Measurements from ENCODE around the gene RUBCNL. TPM values are rescaled to one million over a fixed set of nuclear protein-coding genes. Genes with fewer than 3 reads are reported as not detected.

The RUBCNL gene
- total RNA-seq, 2 donors from 2014 or later = 0.13 to 5.8 TPM

GRCh38 chr13:46343279-46343994 is 43.6 kb downstream of the RUBCNL start:
- H3K4me1 Mint-ChIP-seq = peaks cover 11% of the 10 kb centered on the region
- ATAC-seq (no peak), DNase-seq (no peak)
- peaks cover 2% of the 10 kb centered on the region for H3K36me3 Mint-ChIP-seq (ENCODE audit: low read depth)
- peaks cover 10% of the 10 kb centered on the region for H3K27me3 Mint-ChIP-seq
- H3K4me3 Mint-ChIP-seq = no peak overlapping the region
- no peaks in the 10 kb centered on the region for H3K9me3 ChIP-seq (ENCODE audit: control insufficient read depth, low read length, poor library complexity, severe bottlenecking)
- H3K27ac Mint-ChIP-seq = no peak overlapping the region

- H3K27me3 Mint-ChIP-seq = peaks cover 7% of the 10 kb centered on the region
- ATAC-seq (no peak), DNase-seq (no peak)
- peak overlapping the region; percentile 27 for H3K27ac Mint-ChIP-seq
- no peak overlapping the region for H3K4me3 Mint-ChIP-seq
- H3K36me3 Mint-ChIP-seq (ENCODE audit: low read depth) = no peaks in the 10 kb centered on the region
- H3K9me3 ChIP-seq (ENCODE audit: control insufficient read depth, low read length, poor library complexity, severe bottlenecking) = no peaks in the 10 kb centered on the region
- H3K4me1 Mint-ChIP-seq = peaks cover 11% of the 10 kb centered on the region
These were observed 44.5 kb downstream of the RUBCNL start for GRCh38 chr13:46342538-46342937.

- peak; percentile 60 for ATAC-seq
- peaks cover 11% of the 10 kb centered on the region for H3K4me1 Mint-ChIP-seq
These were observed 45.8 kb downstream of the RUBCNL start for GRCh38 chr13:46341112-46341711.

GRCh38 chr13:46340631-46341111 is 46.4 kb downstream of the RUBCNL start:
- no peak for ATAC-seq
- Mint-ChIP-seq H3K36me3 (ENCODE audit: low read depth) (peaks cover 2% of the 10 kb centered on the region), H3K4me3 (no peak overlapping the region), H3K4me1 (peaks cover 11% of the 10 kb centered on the region), H3K27ac (no peak overlapping the region), H3K27me3 (no peaks in the 10 kb centered on the region)
- no peaks in the 10 kb centered on the region for H3K9me3 ChIP-seq (ENCODE audit: control insufficient read depth, low read length, poor library complexity, severe bottlenecking)
- no peak for DNase-seq

More at GRCh38 chr13:46341112-46341711, 45.8 kb downstream of the RUBCNL start:
- Mint-ChIP-seq H3K27ac (peak overlapping the region; percentile 27), H3K4me3 (no peak overlapping the region), H3K36me3 (ENCODE audit: low read depth) (peaks cover 2% of the 10 kb centered on the region), H3K27me3 (peaks cover 3% of the 10 kb centered on the region)
- H3K9me3 ChIP-seq (ENCODE audit: control insufficient read depth, low read length, poor library complexity, severe bottlenecking) = no peaks in the 10 kb centered on the region
- DNase-seq = no peak

GRCh38 chr13:46340011-46340410 is 47.0 kb downstream of the RUBCNL start:
- no peak for ATAC-seq
- Mint-ChIP-seq H3K27ac (no peak overlapping the region), H3K36me3 (ENCODE audit: low read depth) (peaks cover 2% of the 10 kb centered on the region), H3K4me3 (no peak overlapping the region), H3K4me1 (peaks cover 11% of the 10 kb centered on the region), H3K27me3 (no peaks in the 10 kb centered on the region)
- H3K9me3 ChIP-seq (ENCODE audit: control insufficient read depth, low read length, poor library complexity, severe bottlenecking) = no peaks in the 10 kb centered on the region
- DNase-seq = no peak

GRCh38 chr13:46339035-46339666 is 47.9 kb downstream of the RUBCNL start:
- H3K27ac Mint-ChIP-seq = no peak overlapping the region
- no peaks in the 10 kb centered on the region for H3K9me3 ChIP-seq (ENCODE audit: control insufficient read depth, low read length, poor library complexity, severe bottlenecking)
- peaks cover 2% of the 10 kb centered on the region for H3K36me3 Mint-ChIP-seq (ENCODE audit: low read depth)
- peaks cover 11% of the 10 kb centered on the region for H3K4me1 Mint-ChIP-seq
- peaks cover 6% of the 10 kb centered on the region for H3K27me3 Mint-ChIP-seq
- H3K4me3 Mint-ChIP-seq = no peak overlapping the region
- peak; percentile 21 for ATAC-seq
- no peak for DNase-seq

- Mint-ChIP-seq H3K4me3 (no peak overlapping the region), H3K36me3 (ENCODE audit: low read depth) (peaks cover 2% of the 10 kb centered on the region), H3K4me1 (peaks cover 15% of the 10 kb centered on the region), H3K27ac (no peak overlapping the region), H3K27me3 (peaks cover 14% of the 10 kb centered on the region)
- ATAC-seq (no peak), DNase-seq (no peak)
- no peaks in the 10 kb centered on the region for H3K9me3 ChIP-seq (ENCODE audit: control insufficient read depth, low read length, poor library complexity, severe bottlenecking)
These were observed 49.4 kb downstream of the RUBCNL start for GRCh38 chr13:46337700-46338099.

- Mint-ChIP-seq H3K27me3 (peaks cover 39% of the 10 kb centered on the region), H3K27ac (no peak overlapping the region), H3K4me1 (peaks cover 8% of the 10 kb centered on the region), H3K36me3 (ENCODE audit: low read depth) (peaks cover 2% of the 10 kb centered on the region), H3K4me3 (no peak overlapping the region)
- no peaks in the 10 kb centered on the region for H3K9me3 ChIP-seq (ENCODE audit: control insufficient read depth, low read length, poor library complexity, severe bottlenecking)
- ATAC-seq = no peak
- no peak for DNase-seq
These were observed 52.8 kb downstream of the RUBCNL start for GRCh38 chr13:46334035-46334822.

GRCh38 chr13:46332772-46333171 is 54.3 kb downstream of the RUBCNL start:
- ATAC-seq (no peak), DNase-seq (no peak)
- H3K36me3 Mint-ChIP-seq (ENCODE audit: low read depth) = peaks cover 4% of the 10 kb centered on the region
- H3K27ac Mint-ChIP-seq = no peak overlapping the region
- no peaks in the 10 kb centered on the region for H3K9me3 ChIP-seq (ENCODE audit: control insufficient read depth, low read length, poor library complexity, severe bottlenecking)
- H3K4me3 Mint-ChIP-seq = no peak overlapping the region
- peaks cover 48% of the 10 kb centered on the region for H3K27me3 Mint-ChIP-seq
- peaks cover 8% of the 10 kb centered on the region for H3K4me1 Mint-ChIP-seq

GRCh38 chr13:46329624-46330023 is 57.4 kb downstream of the RUBCNL start:
- no peaks in the 10 kb centered on the region for H3K9me3 ChIP-seq (ENCODE audit: control insufficient read depth, low read length, poor library complexity, severe bottlenecking)
- peaks cover 56% of the 10 kb centered on the region for H3K27me3 Mint-ChIP-seq
- no peak overlapping the region for H3K27ac Mint-ChIP-seq
- DNase-seq (no peak), ATAC-seq (no peak)
- peaks cover 2% of the 10 kb centered on the region for H3K36me3 Mint-ChIP-seq (ENCODE audit: low read depth)
- H3K4me3 Mint-ChIP-seq = no peak overlapping the region
- H3K4me1 Mint-ChIP-seq = peaks cover 8% of the 10 kb centered on the region

GRCh38 chr13:46327246-46327645 is 59.8 kb downstream of the RUBCNL start:
- H3K9me3 ChIP-seq (ENCODE audit: control insufficient read depth, low read length, poor library complexity, severe bottlenecking) = no peaks in the 10 kb centered on the region
- Mint-ChIP-seq H3K27ac (no peak overlapping the region), H3K36me3 (ENCODE audit: low read depth) (peaks cover 2% of the 10 kb centered on the region), H3K27me3 (peaks cover 45% of the 10 kb centered on the region), H3K4me3 (no peak overlapping the region), H3K4me1 (peaks cover 2% of the 10 kb centered on the region)
- ATAC-seq (no peak), DNase-seq (no peak)

- no peak for DNase-seq
- Mint-ChIP-seq H3K27ac (no peak overlapping the region), H3K36me3 (ENCODE audit: low read depth) (peaks cover 2% of the 10 kb centered on the region), H3K27me3 (peaks cover 28% of the 10 kb centered on the region), H3K4me3 (no peak overlapping the region), H3K4me1 (peaks cover 17% of the 10 kb centered on the region)
- no peaks in the 10 kb centered on the region for H3K9me3 ChIP-seq (ENCODE audit: control insufficient read depth, low read length, poor library complexity, severe bottlenecking)
- no peak for ATAC-seq
These were observed 62.1 kb downstream of the RUBCNL start for GRCh38 chr13:46324976-46325375.

All from T-helper 17 cell (primary cell).